Neutrophil (primary cell): ENCODE measurements around the gene SMAD6.

Experiments
- H3K27ac ChIP-seq: fragments of 200-600 bp; sonication (generic); 2 replicates; pipeline ENCODE4 v1.5.1; 2016; ENCODE audit warnings: mild to moderate bottlenecking, moderate library complexity
- H3K27me3 ChIP-seq: fragments of 200-600 bp; sonication (generic); 2 replicates; pipeline ENCODE4 v1.6.0; 2016; ENCODE audit warnings: mild to moderate bottlenecking
- H3K36me3 ChIP-seq: fragments of 200-600 bp; sonication (generic); 2 replicates; pipeline ENCODE4 v1.5.1; 2017
- H3K4me1 ChIP-seq, 2 experiments: fragments of 200-600 bp in 1 of 2; sonication (generic) in 1 of 2; 1 replicate in 1 of 2; 2 replicates in 1 of 2; pipeline versions ENCODE4 v1.5.1 to v1.6.1; 2013 to 2016; ENCODE audit warnings: low read depth in 1 of 2, low read length in 1 of 2, mild to moderate bottlenecking in 1 of 2, moderate library complexity in 1 of 2; ENCODE audit not compliant: control insufficient read depth in 1 of 2, insufficient read depth in 1 of 2
- H3K4me3 ChIP-seq, 2 experiments: fragments of 200-600 bp in 1 of 2; sonication (generic) in 1 of 2; 1 replicate in 1 of 2; 2 replicates in 1 of 2; pipeline ENCODE4 v1.5.1; 2013 to 2016; ENCODE audit warnings: low read depth in 1 of 2, low read length in 1 of 2, mild to moderate bottlenecking in 1 of 2, moderate library complexity in 1 of 2
- H3K9me3 ChIP-seq: fragments of 200-600 bp; sonication (generic); 2 replicates; pipeline ENCODE4 v1.5.1; 2016
- TF ChIP-seq, protein P1 (sequence below): fragments of 200-600 bp; sonication (generic); IDR thresholded peaks from 2 replicates; pipeline ENCODE4 v1.5.1; 2016; ENCODE audit warnings: antibody characterized with exemption

The SMAD6 gene

GRCh38 chr15:66803749-66804148 lies 101.7 kb downstream of the SMAD6 start:
- Histone ChIP-seq H3K36me3 (no peaks in the 10 kb centered on the region), H3K9me3 (no peaks in the 10 kb centered on the region), H3K4me1 (peaks cover 4 to 7% of the 10 kb centered on the region in 2 experiments), H3K27ac (no peak overlapping the region), H3K27me3 (no peaks in the 10 kb centered on the region), H3K4me3 (no peak overlapping the region)
- TF ChIP-seq, protein P1, sequence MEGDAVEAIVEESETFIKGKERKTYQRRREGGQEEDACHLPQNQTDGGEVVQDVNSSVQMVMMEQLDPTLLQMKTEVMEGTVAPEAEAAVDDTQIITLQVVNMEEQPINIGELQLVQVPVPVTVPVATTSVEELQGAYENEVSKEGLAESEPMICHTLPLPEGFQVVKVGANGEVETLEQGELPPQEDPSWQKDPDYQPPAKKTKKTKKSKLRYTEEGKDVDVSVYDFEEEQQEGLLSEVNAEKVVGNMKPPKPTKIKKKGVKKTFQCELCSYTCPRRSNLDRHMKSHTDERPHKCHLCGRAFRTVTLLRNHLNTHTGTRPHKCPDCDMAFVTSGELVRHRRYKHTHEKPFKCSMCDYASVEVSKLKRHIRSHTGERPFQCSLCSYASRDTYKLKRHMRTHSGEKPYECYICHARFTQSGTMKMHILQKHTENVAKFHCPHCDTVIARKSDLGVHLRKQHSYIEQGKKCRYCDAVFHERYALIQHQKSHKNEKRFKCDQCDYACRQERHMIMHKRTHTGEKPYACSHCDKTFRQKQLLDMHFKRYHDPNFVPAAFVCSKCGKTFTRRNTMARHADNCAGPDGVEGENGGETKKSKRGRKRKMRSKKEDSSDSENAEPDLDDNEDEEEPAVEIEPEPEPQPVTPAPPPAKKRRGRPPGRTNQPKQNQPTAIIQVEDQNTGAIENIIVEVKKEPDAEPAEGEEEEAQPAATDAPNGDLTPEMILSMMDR = no peak

DNA sequence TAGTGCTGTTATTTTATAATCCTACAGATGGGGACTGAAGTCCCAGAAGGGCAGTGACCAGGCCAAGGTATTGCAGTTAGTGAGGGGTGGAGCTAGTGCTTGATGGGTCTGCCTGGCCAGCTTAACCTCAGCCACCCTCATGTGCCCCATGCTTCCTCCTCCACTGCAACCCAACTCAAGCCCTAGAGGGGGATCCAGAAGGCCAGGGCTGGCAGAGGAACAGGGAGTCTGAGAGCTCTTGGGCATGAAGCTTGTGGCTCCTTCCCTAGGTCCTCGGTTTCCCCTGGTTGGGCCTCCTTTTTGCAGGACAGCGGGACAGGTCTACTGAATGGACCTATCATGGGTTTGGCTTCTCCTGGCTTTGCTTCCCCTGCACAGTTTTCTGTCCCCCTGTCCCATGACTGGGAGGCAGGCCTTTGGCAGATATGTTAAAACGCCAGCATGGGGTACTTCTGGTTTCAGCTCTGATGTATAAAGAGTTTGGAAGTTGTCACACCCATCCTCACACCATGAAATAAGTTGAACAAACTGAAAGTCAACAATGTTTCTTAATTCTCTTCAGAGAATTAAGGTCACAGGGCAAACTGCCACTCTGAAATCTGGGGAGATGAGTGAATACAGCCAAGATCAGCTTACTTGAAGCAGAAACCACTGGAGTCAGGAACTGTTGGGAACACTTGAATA lies 103.3 kb downstream of the SMAD6 start:
- TF ChIP-seq, protein P1 = no peak
- H3K9me3 ChIP-seq = no peaks in the 10 kb centered on the region
- H3K4me3 ChIP-seq = no peak overlapping the region
- no peaks in the 10 kb centered on the region for H3K27me3 ChIP-seq
- peaks cover 4 to 7% of the 10 kb centered on the region in 2 experiments for H3K4me1 ChIP-seq
- no peaks in the 10 kb centered on the region for H3K36me3 ChIP-seq
- H3K27ac ChIP-seq = no peak overlapping the region

DNA sequence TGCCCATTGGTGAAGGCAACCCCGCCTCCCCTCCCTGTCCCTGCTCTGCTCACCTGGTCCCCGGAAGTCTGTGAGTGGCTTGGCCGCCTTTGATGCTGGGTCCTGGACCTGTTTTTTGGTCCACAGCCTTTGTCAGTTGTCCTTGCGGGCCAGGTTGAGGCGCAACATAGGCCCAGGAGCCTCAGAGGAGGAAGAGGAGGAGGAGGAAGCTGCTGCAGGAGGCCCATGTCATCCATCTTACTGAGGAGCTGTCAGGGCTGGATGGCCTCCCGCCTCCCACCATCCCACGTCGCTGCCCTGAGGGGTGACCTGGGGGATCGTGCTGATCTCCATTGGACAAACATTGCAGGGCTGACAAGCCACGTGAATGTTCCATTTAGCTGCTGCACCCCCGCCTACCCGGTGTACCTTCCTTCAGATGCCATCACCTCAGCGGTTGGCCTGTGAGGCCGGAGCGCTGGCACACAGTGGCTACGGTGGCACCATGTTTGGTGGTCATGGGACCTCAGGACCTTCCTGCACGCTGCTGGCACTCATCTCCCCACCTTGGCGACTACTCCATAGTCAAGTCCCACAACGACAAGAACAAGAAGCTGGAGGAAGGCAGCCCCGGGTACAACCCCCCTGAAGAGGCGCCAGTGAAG lies 106.3 kb downstream of the SMAD6 start:
- H3K36me3 ChIP-seq = no peaks in the 10 kb centered on the region
- no peak overlapping the region for H3K4me3 ChIP-seq
- no peaks in the 10 kb centered on the region for H3K9me3 ChIP-seq
- TF ChIP-seq, protein P1 = no peak
- peaks cover 4 to 7% of the 10 kb centered on the region in 2 experiments for H3K4me1 ChIP-seq
- no peak overlapping the region for H3K27ac ChIP-seq
- H3K27me3 ChIP-seq = no peaks in the 10 kb centered on the region

DNA sequence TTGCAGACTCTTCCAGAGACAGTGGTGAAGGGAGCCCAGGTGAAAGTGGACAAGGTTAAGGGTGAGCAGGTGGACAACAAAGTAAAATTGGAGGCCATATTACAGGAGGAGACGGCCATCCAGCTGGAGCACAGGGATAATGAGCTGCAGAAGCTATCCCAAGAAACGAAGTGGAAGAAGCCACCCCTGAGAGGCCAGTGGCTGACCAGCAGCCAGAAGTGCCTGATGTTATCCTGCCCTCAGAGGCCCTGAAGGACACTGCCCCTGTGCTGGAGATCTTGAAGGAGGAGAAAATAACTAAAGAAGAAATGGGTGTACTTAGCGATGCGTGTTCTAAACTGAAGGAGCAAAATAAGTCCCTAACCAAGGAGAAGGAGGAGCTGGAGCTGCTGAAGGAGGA lies 107.6 kb downstream of the SMAD6 start:
- Histone ChIP-seq H3K9me3 (no peaks in the 10 kb centered on the region), H3K36me3 (no peaks in the 10 kb centered on the region), H3K4me3 (no peak overlapping the region), H3K27ac (no peak overlapping the region), H3K4me1 (peaks cover 4 to 7% of the 10 kb centered on the region in 2 experiments), H3K27me3 (no peaks in the 10 kb centered on the region)
- TF ChIP-seq, protein P1 = no peak

DNA sequence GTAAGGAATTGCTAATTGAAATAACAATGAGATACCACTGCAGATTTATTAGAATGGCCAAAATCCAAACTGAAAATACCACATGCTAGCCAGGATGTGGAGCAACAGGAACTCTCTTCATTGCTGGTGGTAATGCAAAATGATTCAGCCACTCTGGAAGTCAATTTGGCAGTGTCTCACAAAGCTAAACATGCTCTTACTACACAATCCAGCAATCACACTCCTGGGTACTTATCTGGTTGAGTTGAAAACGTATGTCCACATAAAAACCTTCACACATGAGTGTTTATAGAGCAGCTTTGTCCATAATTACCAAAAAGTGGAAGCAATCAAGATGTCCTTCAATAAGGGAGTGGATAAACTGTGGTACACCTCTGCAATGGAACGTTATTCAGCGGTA lies 113.3 kb downstream of the SMAD6 start:
- no peaks in the 10 kb centered on the region for H3K27me3 ChIP-seq
- H3K27ac ChIP-seq = no peak overlapping the region
- TF ChIP-seq, protein P1 = no peak
- H3K4me1 ChIP-seq = peaks cover 13% of the 10 kb centered on the region in 2 experiments
- H3K36me3 ChIP-seq = no peaks in the 10 kb centered on the region
- H3K9me3 ChIP-seq = no peaks in the 10 kb centered on the region
- H3K4me3 ChIP-seq = no peak overlapping the region
